Esophagus muscularis mucosa (tissue), 4 donors: ENCODE results near the gene DGAT2. TPM values are rescaled to one million over a fixed set of nuclear protein-coding genes. Genes with fewer than 3 reads are reported as not detected.

Source experiments
- DNase-seq: peaks from one replicate; pipeline ENCODE4 v3.0.0-alpha.2; 2017; ENCODE audit errors: extremely low spot score
- H3K27ac ChIP-seq, 4 donors: fragments of 200-600 bp; sonication (generic); replicated peaks in 1 of 4; 1 replicate in 3 of 4; 2 replicates in 1 of 4; pipeline ENCODE4 v1.5.1; 2016 to 2019; ENCODE audit warnings: mild to moderate bottlenecking in 1 of 4
- H3K27me3 ChIP-seq, 4 donors: fragments of 200-600 bp; sonication (generic); one replicate each; pipeline versions ENCODE4 v1.5.1 to v1.6.0; 2016 to 2019
- H3K36me3 ChIP-seq, 4 donors: fragments of 200-600 bp; sonication (generic); one replicate each; pipeline ENCODE4 v1.5.1; 2016 to 2019
- H3K4me1 ChIP-seq, 4 donors: fragments of 200-600 bp; sonication (generic); one replicate each; pipeline ENCODE4 v1.5.1; 2016 to 2019
- H3K4me3 ChIP-seq, 4 donors: fragments of 200-600 bp; sonication (generic); 1 replicate in 2 of 4; 2 replicates in 2 of 4; pipeline ENCODE4 v1.5.1; 2016 to 2019; ENCODE audit warnings: mild to moderate bottlenecking in 4 of 4, moderate library complexity in 1 of 4
- H3K9me3 ChIP-seq, 4 donors: fragments of 200-600 bp; sonication (generic); 1 replicate in 3 of 4; 2 replicates in 1 of 4; pipeline ENCODE4 v1.5.1; 2016 to 2019
- EP300 ChIP-seq: sonication (generic); formaldehyde crosslinking; IDR thresholded peaks from one replicate; pipeline ENCODE4 v1.6.1; 2017; ENCODE audit warnings: antibody characterized with exemption
- POLR2A ChIP-seq: fragments of 450-650 bp; IDR thresholded peaks from one replicate; pipeline ENCODE4 v1.6.1; 2017; ENCODE audit warnings: antibody characterized with exemption, moderate library complexity, mild to moderate bottlenecking, low read depth
- POLR2AphosphoS5 ChIP-seq, 2 donors: sonication (generic); formaldehyde crosslinking; IDR thresholded peaks; one replicate each; pipeline ENCODE4 v1.6.1; 2017; ENCODE audit warnings: antibody characterized with exemption in 2 of 2
- WGBS: methylation state at CpG from one replicate; pipeline ENCODE4 v1.1.5; 2018; 5-methylcytosine and 5-hydroxymethylcytosine counted together
- intact Hi-C: fragments of 100-400 bp; cut with DNase I; formaldehyde crosslinking; loops from one replicate; pipeline ENCODE4 v1.15.1; 2023
- total RNA-seq, 4 donors: library from RNA; depleted of rRNA; stranded (reverse); fragments of >200 nt; gene quantifications; one replicate each; pipeline versions ENCODE4 v1.1.0 to v1.2.1, GENCODE V29; 2016
- TF ChIP-seq, protein P1 (sequence below), 3 experiments: fragments of 200-600 bp in 2 of 3; fragments of 450-650 bp in 1 of 3; sonication (generic) in 2 of 3; IDR thresholded peaks; one replicate each; pipeline ENCODE4 v1.5.1; 2017 to 2019; ENCODE audit warnings: antibody characterized with exemption in 3 of 3, mild to moderate bottlenecking in 2 of 3, moderate library complexity in 1 of 3

Gene DGAT2
- total RNA-seq, 4 donors from 2014 or later, result 0.83 to 6.5 (median 2.0) TPM

GRCh38 chr11:75779960-75780359 lies 11.4 kb downstream of the DGAT2 start:
- Histone ChIP-seq H3K36me3 (no peaks in the 10 kb centered on the region), H3K4me1 (peaks cover 0 to 4% (median 0%) of the 10 kb centered on the region in 4 donors), H3K27ac (no peak overlapping the region), H3K4me3 (no peak overlapping the region), H3K27me3 (no peaks in the 10 kb centered on the region), H3K9me3 (no peaks in the 10 kb centered on the region)
- no peak for DNase-seq
- TF ChIP-seq, protein P1, sequence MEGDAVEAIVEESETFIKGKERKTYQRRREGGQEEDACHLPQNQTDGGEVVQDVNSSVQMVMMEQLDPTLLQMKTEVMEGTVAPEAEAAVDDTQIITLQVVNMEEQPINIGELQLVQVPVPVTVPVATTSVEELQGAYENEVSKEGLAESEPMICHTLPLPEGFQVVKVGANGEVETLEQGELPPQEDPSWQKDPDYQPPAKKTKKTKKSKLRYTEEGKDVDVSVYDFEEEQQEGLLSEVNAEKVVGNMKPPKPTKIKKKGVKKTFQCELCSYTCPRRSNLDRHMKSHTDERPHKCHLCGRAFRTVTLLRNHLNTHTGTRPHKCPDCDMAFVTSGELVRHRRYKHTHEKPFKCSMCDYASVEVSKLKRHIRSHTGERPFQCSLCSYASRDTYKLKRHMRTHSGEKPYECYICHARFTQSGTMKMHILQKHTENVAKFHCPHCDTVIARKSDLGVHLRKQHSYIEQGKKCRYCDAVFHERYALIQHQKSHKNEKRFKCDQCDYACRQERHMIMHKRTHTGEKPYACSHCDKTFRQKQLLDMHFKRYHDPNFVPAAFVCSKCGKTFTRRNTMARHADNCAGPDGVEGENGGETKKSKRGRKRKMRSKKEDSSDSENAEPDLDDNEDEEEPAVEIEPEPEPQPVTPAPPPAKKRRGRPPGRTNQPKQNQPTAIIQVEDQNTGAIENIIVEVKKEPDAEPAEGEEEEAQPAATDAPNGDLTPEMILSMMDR (IDR thresholded peaks at IDR 0.05), result no peak
- no peak for TF ChIP-seq POLR2A
- no peak for TF ChIP-seq EP300
- no peak for TF ChIP-seq POLR2AphosphoS5 (IDR thresholded peaks at IDR 0.05)
- intact Hi-C loops, result no loop called here
- WGBS, result 100% methylated on average over 1 of the region's 2 CpGs

- DNase-seq, result no peak
- 95% methylated on average over 3 of the region's 3 CpGs for WGBS
- intact Hi-C loops, result no loop called here
Observed at GRCh38 chr11:75780888-75781287, 12.3 kb downstream of the DGAT2 start.

DNA sequence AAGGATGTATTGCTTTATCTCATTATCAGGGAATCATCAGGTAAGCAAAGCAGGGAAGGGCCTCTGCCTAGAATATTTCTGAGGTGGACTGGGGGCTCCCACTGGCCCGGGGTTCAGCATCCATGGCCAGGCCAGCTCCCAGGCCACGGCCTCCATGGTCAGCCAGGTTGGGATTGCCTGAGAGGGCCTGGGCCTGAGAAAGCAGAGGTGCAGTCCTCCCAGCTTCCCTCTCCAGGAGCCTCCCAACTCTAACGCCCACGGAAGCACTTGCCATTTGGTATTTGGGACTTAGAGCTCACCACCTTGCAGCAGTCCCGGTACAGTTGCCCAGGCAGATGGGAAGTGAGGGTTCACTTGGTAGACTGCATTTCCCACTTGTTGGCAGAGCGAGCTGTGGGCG lies 12.7 kb downstream of the DGAT2 start:
- Histone ChIP-seq H3K27ac (no peak overlapping the region), H3K9me3 (no peaks in the 10 kb centered on the region), H3K4me1 (peaks cover 0 to 4% (median 0%) of the 10 kb centered on the region in 4 donors), H3K27me3 (no peaks in the 10 kb centered on the region), H3K36me3 (no peaks in the 10 kb centered on the region), H3K4me3 (no peak overlapping the region)
- no peak for DNase-seq
- TF ChIP-seq EP300, result no peak
- no peak for TF ChIP-seq POLR2AphosphoS5 (IDR thresholded peaks at IDR 0.05)
- TF ChIP-seq, protein P1 (IDR thresholded peaks at IDR 0.05), result no peak
- TF ChIP-seq POLR2A, result no peak
- WGBS, result 86% methylated on average over 5 of the region's 7 CpGs
- intact Hi-C loops, result no loop called here

More at GRCh38 chr11:75780888-75781287, 12.3 kb downstream of the DGAT2 start:
- TF ChIP-seq, protein P1 (IDR thresholded peaks at IDR 0.05), result no peak
- TF ChIP-seq EP300, result no peak
- TF ChIP-seq POLR2AphosphoS5 (IDR thresholded peaks at IDR 0.05), result no peak
- TF ChIP-seq POLR2A, result no peak
- Histone ChIP-seq H3K9me3 (no peaks in the 10 kb centered on the region), H3K27ac (no peak overlapping the region), H3K27me3 (no peaks in the 10 kb centered on the region), H3K4me1 (peaks cover 0 to 4% (median 0%) of the 10 kb centered on the region in 4 donors), H3K36me3 (no peaks in the 10 kb centered on the region), H3K4me3 (no peak overlapping the region)

GRCh38 chr11:75781831-75782230 lies 13.3 kb downstream of the DGAT2 start:
- intact Hi-C loops, result no loop called here
- Histone ChIP-seq H3K9me3 (no peaks in the 10 kb centered on the region), H3K4me1 (peaks cover 0 to 4% (median 0%) of the 10 kb centered on the region in 4 donors), H3K27ac (no peak overlapping the region), H3K4me3 (no peak overlapping the region), H3K27me3 (no peaks in the 10 kb centered on the region), H3K36me3 (no peaks in the 10 kb centered on the region)
- 88% methylated on average over 9 of the region's 9 CpGs for WGBS
- no peak for TF ChIP-seq POLR2A
- TF ChIP-seq POLR2AphosphoS5 (IDR thresholded peaks at IDR 0.05), result no peak
- TF ChIP-seq EP300, result no peak
- TF ChIP-seq, protein P1 (IDR thresholded peaks at IDR 0.05), result no peak
- no peak for DNase-seq
